ENCODE results near the gene TSPAN18.

The TSPAN18 gene

GRCh38 chr11:44979543-44980399 is 253.0 kb downstream of the TSPAN18 start:
- no peak for DNase-seq (ENCODE audit: low spot score)

- DNase-seq (ENCODE audit: low spot score), result no peak
These were observed 254.0 kb downstream of the TSPAN18 start for GRCh38 chr11:44980533-44981427.
